Liver (tissue), 3 donors: ENCODE results near the gene ARHGAP29.

Source experiments
- ATF3 ChIP-seq: IDR thresholded peaks from 2 replicates; pipeline ENCODE4 v1.6.1; 2016; ENCODE audit warnings: antibody characterized with exemption
- CTCF ChIP-seq: fragments of 150-350 bp; IDR thresholded peaks from 2 replicates; pipeline ENCODE4 v1.5.1; 2017; ENCODE audit warnings: improper control_type of control experiment, low read depth, low read length; ENCODE audit not compliant: missing input control
- EGR1 ChIP-seq, 2 donors: IDR thresholded peaks; 2 replicates each; pipeline ENCODE4 v1.6.1; 2016 to 2018; ENCODE audit warnings: antibody characterized with exemption in 2 of 2, low read depth in 2 of 2
- FOXA1 ChIP-seq: IDR thresholded peaks from 2 replicates; pipeline ENCODE4 v1.6.1; 2016; ENCODE audit warnings: antibody characterized with exemption
- GABPA ChIP-seq, 2 donors: IDR thresholded peaks in 1 of 2; conservative IDR thresholded peaks in 1 of 2; 2 replicates each; pipeline ENCODE4 v1.6.1; 2016; ENCODE audit warnings: antibody characterized with exemption in 2 of 2, mild to moderate bottlenecking in 1 of 2, moderate library complexity in 1 of 2
- JUND ChIP-seq, 2 donors: IDR thresholded peaks; 2 replicates each; pipeline ENCODE4 v1.6.1; 2016; ENCODE audit warnings: antibody characterized with exemption in 2 of 2
- MAX ChIP-seq: IDR thresholded peaks from 2 replicates; pipeline ENCODE4 v1.6.1; 2016; ENCODE audit warnings: antibody characterized with exemption
- RAD21 ChIP-seq, 2 donors: IDR thresholded peaks; 2 replicates each; pipeline ENCODE4 v1.6.1; 2016; ENCODE audit warnings: antibody characterized with exemption in 2 of 2, mild to moderate bottlenecking in 2 of 2
- REST ChIP-seq: IDR thresholded peaks from 2 replicates; pipeline ENCODE4 v1.6.1; 2016; ENCODE audit warnings: antibody characterized with exemption, mild to moderate bottlenecking
- RXRA ChIP-seq, 2 donors: IDR thresholded peaks; 2 replicates each; pipeline ENCODE4 v1.6.1; 2017 to 2018; ENCODE audit warnings: antibody characterized with exemption in 2 of 2, mild to moderate bottlenecking in 1 of 2
- SP1 ChIP-seq: IDR thresholded peaks from 2 replicates; pipeline ENCODE4 v1.6.1; 2018; ENCODE audit warnings: antibody characterized with exemption, mild to moderate bottlenecking
- TAF1 ChIP-seq: conservative IDR thresholded peaks from 2 replicates; pipeline ENCODE4 v1.6.1; 2016; ENCODE audit warnings: antibody characterized with exemption, mild to moderate bottlenecking
- YY1 ChIP-seq: IDR thresholded peaks from 2 replicates; pipeline ENCODE4 v1.6.1; 2016; ENCODE audit warnings: antibody characterized with exemption, mild to moderate bottlenecking
- ZBTB33 ChIP-seq: IDR thresholded peaks from 2 replicates; pipeline ENCODE4 v1.6.1; 2016; ENCODE audit warnings: antibody characterized with exemption
- donor health status: healthy.
- donor health status: healthy.

- TF ChIP-seq REST (no peak), CTCF (no peak), TAF1 (no peak), EGR1 (IDR thresholded peaks at IDR 0.05; ENCODE audit: low read depth in 2 of 2) (no peak), YY1 (peak; percentile 3), RAD21 (IDR thresholded peaks at IDR 0.05) (peak in 1 of 2 donors; percentile 9), GABPA (IDR thresholded peaks at IDR 0.05 in 1 of 2, conservative IDR thresholded peaks at IDR 0.05 in 1 of 2) (no peak), MAX (no peak), SP1 (no peak), ZBTB33 (no peak), RXRA (IDR thresholded peaks at IDR 0.05) (peak in 1 of 2 donors; percentile 5), FOXA1 (no peak), JUND (IDR thresholded peaks at IDR 0.05) (no peak), ATF3 (no peak)
Observed at GRCh38 chr1:94246692-94247137, 9.3 kb upstream of the ARHGAP29 start.
